ENCODE measurements around the gene CEP72.

Gene CEP72, protein sequence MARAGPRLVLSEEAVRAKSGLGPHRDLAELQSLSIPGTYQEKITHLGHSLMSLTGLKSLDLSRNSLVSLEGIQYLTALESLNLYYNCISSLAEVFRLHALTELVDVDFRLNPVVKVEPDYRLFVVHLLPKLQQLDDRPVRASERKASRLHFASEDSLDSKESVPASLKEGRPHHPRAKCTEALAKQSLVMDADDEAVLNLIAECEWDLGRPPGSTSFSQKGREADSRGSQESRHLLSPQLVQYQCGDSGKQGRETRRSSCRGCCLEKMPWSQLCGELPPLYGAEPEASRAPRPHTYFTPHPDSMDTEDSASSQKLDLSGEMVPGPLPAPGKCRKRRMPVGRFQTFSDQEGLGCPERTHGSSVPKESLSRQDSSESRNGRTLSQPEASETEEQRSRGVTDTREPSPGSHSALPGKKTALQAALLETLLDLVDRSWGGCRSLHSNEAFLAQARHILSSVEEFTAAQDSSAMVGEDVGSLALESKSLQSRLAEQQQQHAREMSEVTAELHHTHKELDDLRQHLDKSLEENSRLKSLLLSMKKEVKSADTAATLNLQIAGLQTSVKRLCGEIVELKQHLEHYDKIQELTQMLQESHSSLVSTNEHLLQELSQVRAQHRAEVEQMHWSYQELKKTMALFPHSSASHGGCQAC

DNA sequence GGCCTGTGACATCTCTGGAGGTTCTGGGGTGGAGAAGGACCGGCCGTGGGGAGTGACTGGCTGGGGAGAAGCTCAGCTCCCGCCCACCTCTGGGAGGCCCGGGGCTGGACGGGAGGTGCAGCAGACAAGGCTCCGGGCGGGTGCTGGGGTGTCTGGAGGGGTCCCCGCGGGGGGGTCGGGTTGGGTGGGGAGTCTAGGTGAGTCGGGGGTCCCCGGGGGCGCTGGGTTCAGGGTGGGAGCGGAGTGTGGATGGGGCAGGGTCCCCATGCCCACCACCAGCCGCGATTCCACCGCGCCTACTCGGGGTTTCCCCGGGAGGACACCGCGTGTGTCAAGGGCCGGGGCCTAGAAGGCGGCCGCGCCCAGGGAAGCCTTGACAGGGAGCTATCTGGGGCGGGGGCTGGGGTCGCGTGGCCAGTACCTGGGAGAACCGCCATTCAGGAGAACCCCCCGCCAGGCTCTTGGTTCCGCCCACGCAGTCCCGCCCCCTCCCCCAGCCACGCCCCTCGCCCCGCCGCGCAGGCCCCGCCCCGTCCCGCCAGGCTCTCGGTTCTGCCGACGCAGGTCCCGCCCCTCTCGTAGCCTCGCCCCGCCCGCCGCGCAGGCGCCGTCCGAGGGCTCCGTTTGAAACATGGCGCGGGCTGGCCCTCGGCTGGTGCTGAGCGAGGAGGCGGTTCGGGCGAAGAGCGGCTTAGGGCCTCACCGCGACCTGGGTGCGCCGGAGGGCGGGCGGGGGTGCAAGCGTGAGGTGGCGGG is at the start of gene CEP72:
Gene CEP72 (plus strand): TSS at position 610 of the 756 bp plus-strand sequence. CDS start 22 bp downstream, at position 632.
- TF ChIP-seq, protein P1, sequence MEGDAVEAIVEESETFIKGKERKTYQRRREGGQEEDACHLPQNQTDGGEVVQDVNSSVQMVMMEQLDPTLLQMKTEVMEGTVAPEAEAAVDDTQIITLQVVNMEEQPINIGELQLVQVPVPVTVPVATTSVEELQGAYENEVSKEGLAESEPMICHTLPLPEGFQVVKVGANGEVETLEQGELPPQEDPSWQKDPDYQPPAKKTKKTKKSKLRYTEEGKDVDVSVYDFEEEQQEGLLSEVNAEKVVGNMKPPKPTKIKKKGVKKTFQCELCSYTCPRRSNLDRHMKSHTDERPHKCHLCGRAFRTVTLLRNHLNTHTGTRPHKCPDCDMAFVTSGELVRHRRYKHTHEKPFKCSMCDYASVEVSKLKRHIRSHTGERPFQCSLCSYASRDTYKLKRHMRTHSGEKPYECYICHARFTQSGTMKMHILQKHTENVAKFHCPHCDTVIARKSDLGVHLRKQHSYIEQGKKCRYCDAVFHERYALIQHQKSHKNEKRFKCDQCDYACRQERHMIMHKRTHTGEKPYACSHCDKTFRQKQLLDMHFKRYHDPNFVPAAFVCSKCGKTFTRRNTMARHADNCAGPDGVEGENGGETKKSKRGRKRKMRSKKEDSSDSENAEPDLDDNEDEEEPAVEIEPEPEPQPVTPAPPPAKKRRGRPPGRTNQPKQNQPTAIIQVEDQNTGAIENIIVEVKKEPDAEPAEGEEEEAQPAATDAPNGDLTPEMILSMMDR (IDR thresholded peaks at IDR 0.05; ENCODE audit: borderline replicate concordance, control extremely low read depth, extremely low read depth, insufficient read depth, missing control alignments) = no peak
- DNase-seq (ENCODE audit: low spot score) = peak; percentile 99
- in situ Hi-C loops (cut with MboI; ENCODE audit: low sequenced_read_pairs, unreplicated experiment) = no loop called here

DNA sequence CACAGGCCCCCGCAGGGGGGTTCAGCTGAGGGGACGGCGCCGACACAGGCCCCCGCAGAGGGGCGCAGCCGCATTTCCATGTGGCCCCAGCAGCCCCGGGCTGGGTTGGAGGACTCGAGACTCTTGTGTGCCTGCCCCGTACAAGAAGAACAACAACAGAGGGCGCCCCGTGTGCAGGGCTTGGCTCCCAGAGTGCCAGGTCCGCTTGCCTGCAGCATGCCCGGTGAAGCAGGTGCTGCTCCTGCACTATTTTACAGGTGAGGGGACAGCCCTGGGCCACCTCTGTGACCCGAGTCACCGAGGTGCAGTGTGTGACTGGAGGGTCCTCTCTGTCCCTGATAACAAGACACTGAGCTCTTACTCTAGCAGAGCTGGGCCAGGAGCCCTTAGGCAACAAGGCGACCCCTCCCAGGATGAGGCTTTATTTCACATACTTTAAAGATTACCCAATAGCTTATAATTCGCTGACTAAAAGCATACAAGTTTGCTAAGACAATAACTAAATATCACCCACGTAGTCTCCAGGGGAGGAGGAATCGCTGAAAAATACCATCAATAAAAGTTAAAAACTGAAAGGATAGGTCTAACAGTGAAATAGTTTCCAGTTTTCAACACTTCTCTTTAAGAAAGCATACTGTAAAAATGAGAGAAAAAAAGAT is 46.2 kb upstream of the CEP72 start:
- TF ChIP-seq, protein P1 (IDR thresholded peaks at IDR 0.05; ENCODE audit: borderline replicate concordance, control extremely low read depth, extremely low read depth, insufficient read depth, missing control alignments) = no peak
- peak; percentile 28 for DNase-seq (ENCODE audit: low spot score)
- in situ Hi-C loops (cut with MboI; ENCODE audit: low sequenced_read_pairs, unreplicated experiment) = no loop called here

DNA sequence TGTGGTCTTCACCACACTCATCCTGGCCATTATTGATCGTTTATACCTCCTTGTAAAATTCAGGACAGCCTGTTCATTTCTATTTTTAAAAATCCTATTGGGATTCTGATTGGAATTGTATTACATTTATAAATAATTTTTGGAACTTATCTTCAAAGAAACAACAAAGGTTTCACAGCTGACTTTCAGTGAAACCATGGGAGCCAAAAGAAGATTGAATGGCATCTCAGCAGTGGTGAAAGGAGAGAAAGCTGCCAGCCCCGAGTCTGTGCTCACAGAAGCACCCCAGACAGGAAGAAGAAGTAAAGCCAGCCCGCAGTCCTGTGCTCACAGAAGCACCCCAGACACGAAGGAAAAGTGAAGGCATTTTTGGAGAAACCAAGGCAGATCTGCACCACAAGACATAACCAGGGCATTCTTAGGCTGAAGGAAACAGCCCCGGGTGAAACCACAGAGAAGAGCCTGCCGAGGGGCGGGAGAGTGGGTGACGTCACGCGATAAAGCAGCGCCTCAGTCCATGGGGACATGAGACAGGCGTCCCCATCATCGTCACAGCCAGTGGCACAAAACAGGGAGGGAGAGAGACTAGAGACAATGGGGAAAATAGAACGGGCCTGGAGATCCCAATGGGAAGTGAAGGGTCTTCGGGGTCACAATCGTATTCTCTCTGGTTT is 45.4 kb upstream of the CEP72 start:
- TF ChIP-seq, protein P1 (IDR thresholded peaks at IDR 0.05; ENCODE audit: borderline replicate concordance, control extremely low read depth, extremely low read depth, insufficient read depth, missing control alignments) = no peak
- DNase-seq (ENCODE audit: low spot score) = no peak
- in situ Hi-C loops (cut with MboI; ENCODE audit: low sequenced_read_pairs, unreplicated experiment) = no loop called here

DNA sequence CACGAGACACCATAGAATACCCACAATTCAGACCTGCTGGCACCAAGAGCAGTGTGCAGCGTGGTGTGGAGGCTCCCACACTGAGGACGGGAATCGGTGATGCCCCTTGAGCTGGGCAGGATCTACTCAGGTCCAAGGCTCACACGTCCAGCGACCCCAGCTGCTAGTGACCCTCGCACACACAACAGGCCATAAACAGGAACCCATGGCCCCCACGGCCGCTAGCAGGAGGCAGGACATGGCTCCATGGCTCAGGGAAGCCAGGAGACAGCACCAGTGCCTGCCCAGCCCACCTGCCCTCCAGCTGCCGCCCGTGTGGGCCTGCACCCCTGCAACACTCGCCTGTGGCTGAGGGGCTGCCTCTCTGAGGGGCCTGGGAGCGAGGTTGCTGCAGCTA is 44.5 kb upstream of the CEP72 start:
- in situ Hi-C loops (cut with MboI; ENCODE audit: low sequenced_read_pairs, unreplicated experiment) = no loop called here
- TF ChIP-seq, protein P1 (IDR thresholded peaks at IDR 0.05; ENCODE audit: borderline replicate concordance, control extremely low read depth, extremely low read depth, insufficient read depth, missing control alignments) = no peak
- DNase-seq (ENCODE audit: low spot score) = peak; percentile 15

DNA sequence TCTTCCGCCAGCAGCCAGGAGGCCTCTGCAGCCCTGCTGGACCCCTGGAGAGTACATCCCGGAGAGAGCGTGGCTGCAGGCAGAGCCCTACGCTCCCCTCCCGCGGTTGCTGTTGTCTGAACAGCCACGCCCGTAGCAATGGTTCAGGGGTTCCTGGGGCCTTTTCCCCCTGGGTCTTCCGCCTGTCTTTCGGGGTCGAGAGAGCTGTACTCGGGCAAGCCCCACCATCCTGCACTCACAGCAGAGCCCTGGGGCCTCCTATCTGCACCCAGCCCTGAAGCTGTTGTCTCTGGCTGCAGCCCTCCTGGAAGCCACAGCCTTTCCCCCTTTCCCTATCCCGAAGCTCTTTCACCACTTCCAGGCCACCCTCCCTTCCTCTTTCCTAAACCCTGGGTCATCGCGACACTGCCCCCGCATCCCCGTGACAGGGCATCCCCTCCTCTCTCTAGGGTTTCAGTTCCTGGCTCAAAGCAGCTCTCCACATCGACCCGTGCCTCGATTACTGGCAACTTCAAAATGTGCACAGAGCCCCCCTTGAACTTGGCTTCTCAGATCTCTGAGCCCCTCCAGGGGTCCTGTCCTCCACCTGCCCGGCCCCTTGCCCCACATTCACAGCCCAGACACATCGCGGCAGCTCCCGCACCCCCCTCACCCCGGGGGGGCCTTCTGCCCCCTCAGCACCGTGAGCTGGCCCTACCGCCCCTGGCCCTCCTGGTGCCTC is 43.9 kb upstream of the CEP72 start:
- in situ Hi-C loops (cut with MboI; ENCODE audit: low sequenced_read_pairs, unreplicated experiment) = no loop called here
- TF ChIP-seq, protein P1 (IDR thresholded peaks at IDR 0.05; ENCODE audit: borderline replicate concordance, control extremely low read depth, extremely low read depth, insufficient read depth, missing control alignments) = no peak
- DNase-seq (ENCODE audit: low spot score) = no peak
